ENCODE measurements around the gene WDR1. TPM values are rescaled to one million over a fixed set of nuclear protein-coding genes. Genes with fewer than 3 reads are reported as not detected.
A peak's percentile ranks its signal among the peaks of the same experiment; 100 is the strongest.

The WDR1 gene
- total and polyA plus RNA-seq, 2 donors (not counting 3 experiments of a cell fraction or from before 2014, with no cell fraction given), result 590 to 660 TPM

- H3K36me3 ChIP-seq (ENCODE audit: control insufficient read depth in 2 of 2, extremely low read depth in 1 of 2, insufficient read depth in 2 of 2, low read length in 2 of 2), result no peaks in the 10 kb centered on the region
- POLR2A ChIA-PET, result no interaction called here
- H3K4me3 ChIP-seq (replicated peaks in 1 of 3; ENCODE audit: insufficient read depth in 1 of 3, low read depth in 1 of 3, low read length in 3 of 3), result no peak overlapping the region
- FAIRE-seq (no peak), DNase-seq (ENCODE audit: low read depth, low spot score) (no peak)
- intact Hi-C loops (cut with micrococcal nuclease) (no loop called here), dilution Hi-C loops (cut with MboI; ENCODE audit: extremely low pct_ligation_motif_present, low sequenced_read_pairs) (loop anchor here (25.0 kb wide), 1 partner anchor 376 kb away; no protein-coding TSS in a partner anchor)
- H4K20me1 ChIP-seq (replicated peaks; ENCODE audit: control insufficient read depth, extremely low read depth, insufficient read depth, low read length), result no peaks in the 10 kb centered on the region
- CTCF ChIA-PET, result interaction anchor here (0.8 to 6.0 kb wide), 13 partner anchors 10 to 396 kb away, joined by 3 to 136 read pairs (median 4); no protein-coding TSS in a partner anchor
- H3K27ac ChIP-seq (ENCODE audit: insufficient read depth, low read depth, low read length), result no peak overlapping the region
- TF ChIP-seq POLR2A (IDR thresholded peaks at IDR 0.05; ENCODE audit: low read depth, low read length) (no peak), JUN (IDR thresholded peaks at IDR 0.05; ENCODE audit: borderline replicate concordance, insufficient read depth, insufficient read length, low read depth) (no peak)
- H3K79me2 ChIP-seq (ENCODE audit: control insufficient read depth, insufficient read depth, low read length), result no peaks in the 10 kb centered on the region
- no peaks in the 10 kb centered on the region for H3K9me1 ChIP-seq (replicated peaks; ENCODE audit: control insufficient read depth, extremely low read depth, insufficient read depth, low read length)
- H3K4me1 ChIP-seq (ENCODE audit: control insufficient read depth, extremely low read depth, insufficient read depth, low read length), result no peaks in the 10 kb centered on the region
- no peaks in the 10 kb centered on the region for H3K27me3 ChIP-seq (ENCODE audit: control insufficient read depth in 2 of 2, insufficient read depth in 2 of 2, low read length in 2 of 2)
- H2AFZ ChIP-seq (ENCODE audit: low read depth, low read length), result no peak overlapping the region
- no peak overlapping the region for H3K4me2 ChIP-seq (ENCODE audit: insufficient read depth, low read length)
- no TSS peak for BruUV-seq (replicated peaks)
- no peak overlapping the region for H3K9ac ChIP-seq (replicated peaks; ENCODE audit: extremely low read depth, insufficient read depth, low read length)
- no peaks in the 10 kb centered on the region for H3K9me3 ChIP-seq (replicated peaks; ENCODE audit: control insufficient read depth, insufficient read depth, low read length)
Measured at GRCh38 chr4:10161146-10161545, 44.5 kb upstream of the WDR1 start.

- peaks cover 0 to 2% of the 10 kb centered on the region in 2 experiments for H3K27me3 ChIP-seq (ENCODE audit: control insufficient read depth in 2 of 2, insufficient read depth in 2 of 2, low read length in 2 of 2)
- BruUV-seq (replicated peaks), result no TSS peak
- no peaks in the 10 kb centered on the region for H3K4me1 ChIP-seq (ENCODE audit: control insufficient read depth, extremely low read depth, insufficient read depth, low read length)
- H3K79me2 ChIP-seq (ENCODE audit: control insufficient read depth, insufficient read depth, low read length), result no peaks in the 10 kb centered on the region
- dilution Hi-C loops (cut with MboI; ENCODE audit: extremely low pct_ligation_motif_present, low sequenced_read_pairs) (loop anchor here (25.0 kb wide), 1 partner anchor 377 kb away; no protein-coding TSS in a partner anchor), intact Hi-C loops (cut with micrococcal nuclease) (no loop called here)
- DNase-seq (ENCODE audit: low read depth, low spot score) (peak; percentile 34), FAIRE-seq (peak; percentile 63)
- H2AFZ ChIP-seq (ENCODE audit: low read depth, low read length), result no peak overlapping the region
- CTCF ChIA-PET, result interaction anchor here (1.1 to 6.0 kb wide), 10 partner anchors 10 to 391 kb away, joined by 3 to 136 read pairs (median 4); no protein-coding TSS in a partner anchor
- no peak overlapping the region for H3K4me2 ChIP-seq (ENCODE audit: insufficient read depth, low read length)
- H3K9me1 ChIP-seq (replicated peaks; ENCODE audit: control insufficient read depth, extremely low read depth, insufficient read depth, low read length), result no peaks in the 10 kb centered on the region
- H3K27ac ChIP-seq (ENCODE audit: insufficient read depth, low read depth, low read length), result no peak overlapping the region
- TF ChIP-seq FOS (IDR thresholded peaks at IDR 0.05; ENCODE audit: borderline replicate concordance, insufficient read depth, low read length), result no peak
- TF ChIP-seq CTCF (IDR thresholded peaks at IDR 0.05; ENCODE audit: extremely low read depth in 1 of 2, insufficient read depth in 1 of 2, low read depth in 1 of 2, low read length in 2 of 2), result peak; percentile 19 to 32
- H3K9ac ChIP-seq (replicated peaks; ENCODE audit: extremely low read depth, insufficient read depth, low read length), result no peak overlapping the region
- H3K36me3 ChIP-seq (ENCODE audit: control insufficient read depth in 2 of 2, extremely low read depth in 1 of 2, insufficient read depth in 2 of 2, low read length in 2 of 2), result no peaks in the 10 kb centered on the region
- H4K20me1 ChIP-seq (replicated peaks; ENCODE audit: control insufficient read depth, extremely low read depth, insufficient read depth, low read length), result no peaks in the 10 kb centered on the region
- POLR2A ChIA-PET, result no interaction called here
- H3K9me3 ChIP-seq (replicated peaks; ENCODE audit: control insufficient read depth, insufficient read depth, low read length), result no peaks in the 10 kb centered on the region
- H3K4me3 ChIP-seq (replicated peaks in 1 of 3; ENCODE audit: insufficient read depth in 1 of 3, low read depth in 1 of 3, low read length in 3 of 3), result no peak overlapping the region
Measured at GRCh38 chr4:10160281-10160856, 43.8 kb upstream of the WDR1 start.
